Measurements from ENCODE around the gene TMEM63A. TPM values are rescaled to one million over a fixed set of nuclear protein-coding genes. Genes with fewer than 3 reads are reported as not detected.
A peak's percentile ranks its signal among the peaks of the same experiment; 100 is the strongest.

Gene TMEM63A
- total and polyA plus RNA-seq, 2 of the 13 experiments (the other 11 are each of a cell fraction or from before 2014, with no cell fraction given), result 23.9 to 53.3 TPM

DNA sequence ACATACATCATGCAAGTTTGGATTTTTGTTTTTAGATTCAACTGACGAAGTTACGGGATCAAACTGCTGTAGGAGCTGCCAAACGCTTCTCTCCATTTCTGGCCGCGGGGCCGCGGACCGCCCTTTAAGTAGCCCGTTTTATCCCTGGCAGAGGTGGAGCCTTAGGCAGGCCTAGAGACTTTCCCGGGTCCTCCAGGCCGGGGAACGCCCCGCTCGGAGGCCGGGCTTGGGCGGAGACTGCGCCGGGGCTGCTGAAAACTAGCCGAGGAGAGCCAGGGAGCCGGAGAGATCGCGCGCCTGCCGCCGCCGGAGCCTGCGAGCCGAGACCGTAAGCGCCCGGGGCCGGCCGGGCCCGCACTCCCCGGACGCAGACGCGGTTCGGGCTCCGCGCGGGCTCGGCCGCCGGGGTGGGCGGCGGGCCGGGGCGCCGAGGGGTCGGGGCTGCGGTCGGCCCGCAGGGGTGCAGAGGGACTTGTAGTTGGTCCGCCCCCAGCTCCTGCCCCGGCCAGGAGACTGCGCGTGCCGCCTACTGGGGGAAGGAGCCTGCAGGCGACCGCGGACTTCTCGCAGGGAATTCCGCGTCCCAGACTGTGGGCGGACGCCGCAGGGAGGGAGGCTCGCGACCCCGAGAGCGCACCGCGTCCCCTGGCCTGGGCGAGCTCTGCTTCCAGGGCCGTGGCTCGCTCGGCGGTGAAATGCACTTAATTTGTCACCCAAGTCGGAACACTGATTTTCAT, 72.2 kb downstream of the TMEM63A start, which contains the start of gene EPHX1 (continued):
- peak; percentile 39; the same call in 1 of the 2 replicates for TF ChIP-seq ZNF879 (CRISPR knock-in tag; IDR thresholded peaks at IDR 0.05)
- no peak for TF ChIP-seq DNMT1 (CRISPR knock-in tag; IDR thresholded peaks at IDR 0.05)
- TF ChIP-seq RBFOX2 (IDR thresholded peaks at IDR 0.05; ENCODE audit: low read depth, low read length), result peak; percentile 85
- TF ChIP-seq SNRNP70 (IDR thresholded peaks at IDR 0.05; ENCODE audit: low read depth, low read length), result no peak
- 0 out of 2 replicates have a peak, but pooled peaks have one; percentile 39 for TF ChIP-seq ZNF20 (CRISPR knock-in tag; IDR thresholded peaks at IDR 0.05)
- peak; percentile 62; the same call in 1 of the 2 replicates for TF ChIP-seq ZNF446 (CRISPR knock-in tag; IDR thresholded peaks at IDR 0.05)
- TF ChIP-seq SP4 (CRISPR knock-in tag; IDR thresholded peaks at IDR 0.05), result peak; percentile 41; the same call in 1 of the 2 replicates
- TF ChIP-seq MEF2D (CRISPR knock-in tag; IDR thresholded peaks at IDR 0.05), result 0 out of 2 replicates have a peak, but pooled peaks have one; percentile 51
- peak; percentile 62 for TF ChIP-seq POGZ (CRISPR knock-in tag; IDR thresholded peaks at IDR 0.05)
- TF ChIP-seq HNF4A (CRISPR knock-in tag; IDR thresholded peaks at IDR 0.05), result no peak
- TF ChIP-seq NR1H2 (CRISPR knock-in tag; IDR thresholded peaks at IDR 0.05; ENCODE audit: borderline replicate concordance, low read depth), result no peak
- 0 out of 2 replicates have a peak, but pooled peaks have one; percentile 27 for TF ChIP-seq ZNF367 (CRISPR knock-in tag; IDR thresholded peaks at IDR 0.05; ENCODE audit: borderline replicate concordance)
- TF ChIP-seq, protein P1, sequence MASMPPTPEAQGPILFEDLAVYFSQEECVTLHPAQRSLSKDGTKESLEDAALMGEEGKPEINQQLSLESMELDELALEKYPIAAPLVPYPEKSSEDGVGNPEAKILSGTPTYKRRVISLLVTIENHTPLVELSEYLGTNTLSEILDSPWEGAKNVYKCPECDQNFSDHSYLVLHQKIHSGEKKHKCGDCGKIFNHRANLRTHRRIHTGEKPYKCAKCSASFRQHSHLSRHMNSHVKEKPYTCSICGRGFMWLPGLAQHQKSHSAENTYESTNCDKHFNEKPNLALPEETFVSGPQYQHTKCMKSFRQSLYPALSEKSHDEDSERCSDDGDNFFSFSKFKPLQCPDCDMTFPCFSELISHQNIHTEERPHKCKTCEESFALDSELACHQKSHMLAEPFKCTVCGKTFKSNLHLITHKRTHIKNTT (CRISPR knock-in tag; IDR thresholded peaks at IDR 0.05), result no peak
- TF ChIP-seq HOXD1 (CRISPR knock-in tag; IDR thresholded peaks at IDR 0.05), result 0 out of 2 replicates have a peak, but pooled peaks have one; percentile 23
- TF ChIP-seq KMT2A (CRISPR knock-in tag; IDR thresholded peaks at IDR 0.05), result peak; percentile 33; the same call in 1 of the 2 replicates
- peak; percentile 41; the same call in 1 of the 2 replicates for TF ChIP-seq ZNF747 (CRISPR knock-in tag; IDR thresholded peaks at IDR 0.05; ENCODE audit: borderline replicate concordance)
- peak in 1 of 2 experiments; percentile 42; a peak in 1 of 4 replicates for TF ChIP-seq HMGXB4 (CRISPR knock-in tag; IDR thresholded peaks at IDR 0.05; ENCODE audit: borderline replicate concordance in 1 of 2, low read depth in 1 of 2)
- no peak for TF ChIP-seq ZFYVE20 (CRISPR knock-in tag; IDR thresholded peaks at IDR 0.05; ENCODE audit: borderline replicate concordance, low read depth)
- no peak for TF ChIP-seq ZNF160 (CRISPR knock-in tag; IDR thresholded peaks at IDR 0.05)
- 0 out of 2 replicates have a peak, but pooled peaks have one; percentile 2 for TF ChIP-seq ZNF761 (CRISPR knock-in tag; conservative IDR thresholded peaks at IDR 0.05)
- no peak for TF ChIP-seq ONECUT2 (CRISPR knock-in tag; IDR thresholded peaks at IDR 0.05)
- TF ChIP-seq DR1 (CRISPR knock-in tag; IDR thresholded peaks at IDR 0.05), result peak; percentile 93
- 0 out of 2 replicates have a peak, but pooled peaks have one; percentile 37 for TF ChIP-seq ZNF235 (CRISPR knock-in tag; IDR thresholded peaks at IDR 0.05; ENCODE audit: borderline replicate concordance)
- no peak for TF ChIP-seq MEIS2 (CRISPR knock-in tag; IDR thresholded peaks at IDR 0.05)
- TF ChIP-seq YY1 (IDR thresholded peaks at IDR 0.05; ENCODE audit: insufficient read depth, insufficient replicate concordance, low read depth, low read length), result peak; percentile 13
- 0 out of 2 replicates have a peak, but pooled peaks have one; percentile 26 for TF ChIP-seq TBX2 (CRISPR knock-in tag; IDR thresholded peaks at IDR 0.05; ENCODE audit: borderline replicate concordance)
- no peak for TF ChIP-seq EED (CRISPR knock-in tag; IDR thresholded peaks at IDR 0.05)
- 0 out of 2 replicates have a peak, but pooled peaks have one; percentile 59 for TF ChIP-seq ZNF572 (CRISPR knock-in tag; IDR thresholded peaks at IDR 0.05)
- TF ChIP-seq ZMYM2 (CRISPR knock-in tag; IDR thresholded peaks at IDR 0.05), result 0 out of 2 replicates have a peak, but pooled peaks have one; percentile 30

Data from HepG2 (cell line).